Endothelial cell of umbilical vein (primary cell): ENCODE results near the gene SYNPR. TPM values are rescaled to one million over a fixed set of nuclear protein-coding genes. Genes with fewer than 3 reads are reported as not detected.

Experiments
- BruUV-seq: library from RNA; stranded (reverse); fragments of 400-500 nt; replicated peaks from 2 replicates; lab custom pipeline; 2021; lab: Mats Ljungman, UMichigan
- CTCF ChIA-PET: fragments of 300-600, 350-600 bp; sonication (Branson Sonifier 250); formaldehyde crosslinking; loops from one replicate; lab custom pipeline; 2021; ENCODE audit warnings: antibody characterized with exemption, inconsistent platforms; lab: Charles Lee
- POLR2A ChIA-PET: fragments of 300-600, 350-600 bp; sonication (Branson Sonifier 250); formaldehyde crosslinking; loops from one replicate; lab custom pipeline; 2021; ENCODE audit warnings: antibody characterized with exemption, inconsistent platforms; lab: Charles Lee
- DNase-seq: peaks from one replicate; pipeline ENCODE4 v3.0.0-alpha.2; 2011; ENCODE audit warnings: low read depth, low spot score
- FAIRE-seq: peaks from 2 replicates; lab custom pipeline; 2011; peaks lifted over from hg19 to GRCh38; lab: Jason Lieb, UNC
- H2AFZ ChIP-seq: 2 replicates; pipeline ENCODE4 v1.6.0; 2012; ENCODE audit warnings: low read depth, low read length, control low read depth, inconsistent platforms
- H3K27ac ChIP-seq: 2 replicates; pipeline ENCODE4 v1.5.1; 2011; ENCODE audit warnings: low read depth, mild to moderate bottlenecking, control low read depth, low read length, moderate library complexity; ENCODE audit not compliant: insufficient read depth
- H3K27me3 ChIP-seq, 2 experiments: 2 replicates each; pipeline versions ENCODE4 v1.6.0 to v1.6.1; 2011; ENCODE audit warnings: low read length in 2 of 2, mixed read lengths in 1 of 2; ENCODE audit not compliant: control insufficient read depth in 2 of 2, insufficient read depth in 2 of 2
- H3K36me3 ChIP-seq, 2 experiments: 2 replicates in 1 of 2; 3 replicates in 1 of 2; pipeline ENCODE4 v1.5.1; 2011; ENCODE audit warnings: low read length in 2 of 2, mild to moderate bottlenecking in 1 of 2, moderate library complexity in 1 of 2; ENCODE audit not compliant: control insufficient read depth in 2 of 2, insufficient read depth in 2 of 2; ENCODE audit errors: extremely low read depth in 1 of 2
- H3K4me1 ChIP-seq: 3 replicates; pipeline ENCODE4 v1.5.1; 2011; ENCODE audit warnings: mild to moderate bottlenecking, low read length; ENCODE audit not compliant: control insufficient read depth, insufficient read depth; ENCODE audit errors: extremely low read depth
- H3K4me2 ChIP-seq: 2 replicates; pipeline ENCODE4 v1.6.1; 2011; ENCODE audit warnings: low read length, control low read depth, mixed read lengths; ENCODE audit not compliant: insufficient read depth
- H3K4me3 ChIP-seq, 3 experiments: fragments of 200-600 bp in 1 of 3; sonication (generic), shearing (Covaris generic) in 1 of 3; replicated peaks in 1 of 3; 2 replicates each; pipeline ENCODE4 v1.5.1; 2011 to 2016; ENCODE audit warnings: control low read depth in 3 of 3, low read length in 3 of 3, mild to moderate bottlenecking in 2 of 3, inconsistent platforms in 1 of 3, low read depth in 1 of 3, moderate library complexity in 1 of 3; ENCODE audit not compliant: insufficient read depth in 1 of 3
- H3K79me2 ChIP-seq: 2 replicates; pipeline ENCODE4 v1.6.0; 2012; ENCODE audit warnings: low read length, inconsistent platforms; ENCODE audit not compliant: control insufficient read depth, insufficient read depth
- H3K9ac ChIP-seq: replicated peaks from 2 replicates; pipeline ENCODE3; 2011; ENCODE audit warnings: low read length, control low read depth; ENCODE audit not compliant: insufficient read depth; ENCODE audit errors: extremely low read depth
- H3K9me1 ChIP-seq: replicated peaks from 3 replicates; pipeline ENCODE4 v1.6.0; 2011; ENCODE audit warnings: mild to moderate bottlenecking, low read length; ENCODE audit not compliant: control insufficient read depth, insufficient read depth; ENCODE audit errors: extremely low read depth
- H3K9me3 ChIP-seq: replicated peaks from 2 replicates; pipeline ENCODE4 v1.5.1; 2012; ENCODE audit warnings: low read length, inconsistent platforms; ENCODE audit not compliant: control insufficient read depth, insufficient read depth
- H4K20me1 ChIP-seq: replicated peaks from 2 replicates; pipeline ENCODE3; 2011; ENCODE audit warnings: mild to moderate bottlenecking, low read length; ENCODE audit not compliant: control insufficient read depth, insufficient read depth; ENCODE audit errors: extremely low read depth
- EZH2 ChIP-seq: IDR thresholded peaks from 2 replicates; pipeline ENCODE4 v1.6.1; 2012; ENCODE audit warnings: borderline replicate concordance, low read depth, mild to moderate bottlenecking, moderate library complexity, low read length, inconsistent platforms; ENCODE audit not compliant: severe bottlenecking
- FOS ChIP-seq: IDR thresholded peaks from 2 replicates; pipeline ENCODE4 v1.6.1; 2011; ENCODE audit warnings: mild to moderate bottlenecking, low read length, moderate library complexity, borderline replicate concordance; ENCODE audit not compliant: insufficient read depth
- GATA2 ChIP-seq: IDR thresholded peaks from 2 replicates; pipeline ENCODE4 v1.7.0; 2011; ENCODE audit warnings: low read depth, mild to moderate bottlenecking, moderate library complexity, mixed read lengths, low read length; ENCODE audit not compliant: insufficient read length, insufficient read depth
- JUN ChIP-seq: IDR thresholded peaks from 2 replicates; pipeline ENCODE4 v1.6.1; 2011; ENCODE audit warnings: borderline replicate concordance, low read depth; ENCODE audit not compliant: insufficient read length, insufficient read depth
- MYC ChIP-seq: IDR thresholded peaks from one replicate; pipeline ENCODE4 v1.6.1; 2011; ENCODE audit warnings: mild to moderate bottlenecking, low read depth, low read length
- POLR2A ChIP-seq: IDR thresholded peaks from 2 replicates; pipeline ENCODE4 v1.6.1; 2012; ENCODE audit warnings: low read depth, mild to moderate bottlenecking, control low read depth, low read length
- POLR2AphosphoS5 ChIP-seq: IDR thresholded peaks from 2 replicates; pipeline ENCODE4 v1.6.1; 2012; ENCODE audit warnings: low read depth, mild to moderate bottlenecking, control low read depth, low read length, moderate library complexity; ENCODE audit not compliant: insufficient read depth
- dilution Hi-C: fragments of 300-500 bp; cut with MboI; formaldehyde crosslinking; loops from one replicate; pipeline ENCODE4 v1.15.0; 2019; ENCODE audit warnings: low sequenced_read_pairs; ENCODE audit not compliant: extremely low pct_ligation_motif_present
- intact Hi-C: fragments of 100-400 bp; cut with micrococcal nuclease; formaldehyde crosslinking; loops from one replicate; pipeline ENCODE4 v1.10.0; 2022
- polyA plus RNA-seq, 4 experiments: library from polyadenylated mRNA; depleted of rRNA in 3 of 4; stranded (reverse) in 3 of 4; unstranded in 1 of 4; fragments of >200 nt; gene quantifications; 2 replicates each; pipeline versions ENCODE4 v1.2.1 to v1.2.3, GENCODE V29; 2011 to 2012; ENCODE audit warnings: missing spikeins in 1 of 4
- total RNA-seq: library from RNA; stranded (reverse); gene quantifications from 2 replicates; pipeline ENCODE4 v1.2.3, GENCODE V29; 2021
- TF ChIP-seq, protein P1 (sequence below): IDR thresholded peaks from 2 replicates; pipeline ENCODE4 v1.6.1; 2011; ENCODE audit not compliant: insufficient read depth, insufficient read length
- TF ChIP-seq, protein P2 (sequence below), 2 donors: IDR thresholded peaks; 1 replicate in 1 of 2; 2 replicates in 1 of 2; pipeline ENCODE4 v1.5.1; 2011; ENCODE audit warnings: low read length in 2 of 2, mild to moderate bottlenecking in 2 of 2, moderate library complexity in 2 of 2, control low read depth in 1 of 2, inconsistent platforms in 1 of 2, low read depth in 1 of 2; ENCODE audit not compliant: insufficient read depth in 1 of 2; ENCODE audit errors: extremely low read depth in 1 of 2

The SYNPR gene
- total and polyA plus RNA-seq, 2 donors (not counting 3 experiments of a cell fraction or from before 2014, with no cell fraction given), result not detected

DNA sequence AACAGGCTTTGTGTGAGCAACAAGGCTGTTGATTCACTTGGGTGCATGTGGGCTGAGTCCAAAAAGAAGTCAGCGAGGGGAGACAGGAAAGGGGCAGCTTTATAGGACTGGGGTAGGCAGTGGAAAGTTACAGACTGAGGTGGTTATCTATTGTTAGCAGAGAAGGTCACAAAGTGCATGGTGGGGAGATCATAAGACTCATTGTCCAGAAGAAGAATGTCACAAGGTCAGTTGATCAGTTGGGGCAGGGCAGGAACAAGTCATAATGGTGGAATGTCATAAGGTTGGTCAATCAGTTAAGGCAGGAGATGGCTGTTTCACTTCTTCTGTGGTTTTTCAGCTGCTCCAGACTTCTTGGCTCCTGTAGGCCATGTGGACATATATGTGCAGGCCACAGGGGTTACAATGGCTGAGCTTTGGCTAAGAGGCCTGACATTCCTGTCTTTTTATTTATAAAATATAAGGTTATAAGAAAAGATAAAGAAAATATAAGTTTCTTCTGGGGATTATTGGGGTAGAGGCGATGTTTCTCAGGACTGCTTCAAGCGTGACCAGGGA is 304.9 kb downstream of the SYNPR start:
- Histone ChIP-seq H3K79me2 (no peaks in the 10 kb centered on the region), H3K9me3 (no peaks in the 10 kb centered on the region), H3K27me3 (no peaks in the 10 kb centered on the region), H3K4me2 (no peak overlapping the region), H3K9ac (no peak overlapping the region), H3K4me1 (no peaks in the 10 kb centered on the region), H3K27ac (no peak overlapping the region), H4K20me1 (no peaks in the 10 kb centered on the region), H2AFZ (no peak overlapping the region), H3K4me3 (no peak overlapping the region), H3K36me3 (no peaks in the 10 kb centered on the region), H3K9me1 (no peaks in the 10 kb centered on the region)
- BruUV-seq, result no TSS peak
- dilution Hi-C loops (no loop called here), intact Hi-C loops (no loop called here)
- TF ChIP-seq MYC (no peak), GATA2 (no peak), EZH2 (no peak), POLR2AphosphoS5 (no peak), JUN (no peak), FOS (no peak), POLR2A (no peak)
- TF ChIP-seq, protein P1, sequence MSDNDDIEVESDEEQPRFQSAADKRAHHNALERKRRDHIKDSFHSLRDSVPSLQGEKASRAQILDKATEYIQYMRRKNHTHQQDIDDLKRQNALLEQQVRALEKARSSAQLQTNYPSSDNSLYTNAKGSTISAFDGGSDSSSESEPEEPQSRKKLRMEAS, result no peak
- TF ChIP-seq, protein P2, sequence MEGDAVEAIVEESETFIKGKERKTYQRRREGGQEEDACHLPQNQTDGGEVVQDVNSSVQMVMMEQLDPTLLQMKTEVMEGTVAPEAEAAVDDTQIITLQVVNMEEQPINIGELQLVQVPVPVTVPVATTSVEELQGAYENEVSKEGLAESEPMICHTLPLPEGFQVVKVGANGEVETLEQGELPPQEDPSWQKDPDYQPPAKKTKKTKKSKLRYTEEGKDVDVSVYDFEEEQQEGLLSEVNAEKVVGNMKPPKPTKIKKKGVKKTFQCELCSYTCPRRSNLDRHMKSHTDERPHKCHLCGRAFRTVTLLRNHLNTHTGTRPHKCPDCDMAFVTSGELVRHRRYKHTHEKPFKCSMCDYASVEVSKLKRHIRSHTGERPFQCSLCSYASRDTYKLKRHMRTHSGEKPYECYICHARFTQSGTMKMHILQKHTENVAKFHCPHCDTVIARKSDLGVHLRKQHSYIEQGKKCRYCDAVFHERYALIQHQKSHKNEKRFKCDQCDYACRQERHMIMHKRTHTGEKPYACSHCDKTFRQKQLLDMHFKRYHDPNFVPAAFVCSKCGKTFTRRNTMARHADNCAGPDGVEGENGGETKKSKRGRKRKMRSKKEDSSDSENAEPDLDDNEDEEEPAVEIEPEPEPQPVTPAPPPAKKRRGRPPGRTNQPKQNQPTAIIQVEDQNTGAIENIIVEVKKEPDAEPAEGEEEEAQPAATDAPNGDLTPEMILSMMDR (IDR thresholded peaks at IDR 0.05; ENCODE audit: extremely low read depth in 1 of 2, insufficient read depth in 1 of 2, low read depth in 1 of 2, low read length in 2 of 2), result no peak
- DNase-seq (no peak), FAIRE-seq (no peak)
- POLR2A ChIA-PET, result no interaction called here
- CTCF ChIA-PET, result no interaction called here
